ENCODE data around the gene ALPK3. TPM values are rescaled to one million over a fixed set of nuclear protein-coding genes. Genes with fewer than 3 reads are reported as not detected.

Gene ALPK3
- total RNA-seq, 1 donor from 2014 or later: 94.2 TPM

- Mint-ChIP-seq H3K9me3 (ENCODE audit: unreplicated experiment) (no peaks in the 10 kb centered on the region), H3K27ac (ENCODE audit: unreplicated experiment) (no peak overlapping the region), H3K4me3 (ENCODE audit: unreplicated experiment) (no peak overlapping the region), H3K36me3 (ENCODE audit: low read depth, unreplicated experiment) (no peaks in the 10 kb centered on the region), H3K27me3 (ENCODE audit: unreplicated experiment) (peaks cover 4% of the 10 kb centered on the region), H3K4me1 (ENCODE audit: unreplicated experiment) (peaks cover 15% of the 10 kb centered on the region)
- no peak for DNase-seq (ENCODE audit: low spot score)
- no peak for TF ChIP-seq CTCF (IDR thresholded peaks at IDR 0.05; ENCODE audit: unreplicated experiment)
These were observed 90.6 kb downstream of the ALPK3 start for GRCh38 chr15:84907731-84908130.

- H3K4me3 Mint-ChIP-seq (ENCODE audit: unreplicated experiment): no peak overlapping the region
- no peak for TF ChIP-seq CTCF (IDR thresholded peaks at IDR 0.05; ENCODE audit: unreplicated experiment)
- H3K27me3 Mint-ChIP-seq (ENCODE audit: unreplicated experiment): peaks cover 4% of the 10 kb centered on the region
- peaks cover 16% of the 10 kb centered on the region for H3K4me1 Mint-ChIP-seq (ENCODE audit: unreplicated experiment)
- H3K27ac Mint-ChIP-seq (ENCODE audit: unreplicated experiment): no peak overlapping the region
- H3K36me3 Mint-ChIP-seq (ENCODE audit: low read depth, unreplicated experiment): no peaks in the 10 kb centered on the region
- H3K9me3 Mint-ChIP-seq (ENCODE audit: unreplicated experiment): no peaks in the 10 kb centered on the region
- DNase-seq (ENCODE audit: low spot score): no peak
These were observed 91.4 kb downstream of the ALPK3 start for GRCh38 chr15:84908564-84908963.

- Mint-ChIP-seq H3K27me3 (ENCODE audit: unreplicated experiment) (peaks cover 4% of the 10 kb centered on the region), H3K4me1 (ENCODE audit: unreplicated experiment) (peaks cover 16% of the 10 kb centered on the region), H3K36me3 (ENCODE audit: low read depth, unreplicated experiment) (no peaks in the 10 kb centered on the region), H3K9me3 (ENCODE audit: unreplicated experiment) (no peaks in the 10 kb centered on the region), H3K4me3 (ENCODE audit: unreplicated experiment) (no peak overlapping the region), H3K27ac (ENCODE audit: unreplicated experiment) (no peak overlapping the region)
- TF ChIP-seq CTCF (IDR thresholded peaks at IDR 0.05; ENCODE audit: unreplicated experiment): no peak
- DNase-seq (ENCODE audit: low spot score): no peak
These were observed 91.9 kb downstream of the ALPK3 start for GRCh38 chr15:84909029-84909428.

- no peaks in the 10 kb centered on the region for H3K36me3 Mint-ChIP-seq (ENCODE audit: low read depth, unreplicated experiment)
- TF ChIP-seq CTCF (IDR thresholded peaks at IDR 0.05; ENCODE audit: unreplicated experiment): no peak
- peaks cover 4% of the 10 kb centered on the region for H3K27me3 Mint-ChIP-seq (ENCODE audit: unreplicated experiment)
- DNase-seq (ENCODE audit: low spot score): no peak
- no peak overlapping the region for H3K4me3 Mint-ChIP-seq (ENCODE audit: unreplicated experiment)
- H3K27ac Mint-ChIP-seq (ENCODE audit: unreplicated experiment): no peak overlapping the region
- peaks cover 16% of the 10 kb centered on the region for H3K4me1 Mint-ChIP-seq (ENCODE audit: unreplicated experiment)
- H3K9me3 Mint-ChIP-seq (ENCODE audit: unreplicated experiment): no peaks in the 10 kb centered on the region
These were observed 92.6 kb downstream of the ALPK3 start for GRCh38 chr15:84909782-84910181.

GRCh38 chr15:84910928-84911623 lies 93.9 kb downstream of the ALPK3 start:
- no peak overlapping the region for H3K4me3 Mint-ChIP-seq (ENCODE audit: unreplicated experiment)
- H3K27ac Mint-ChIP-seq (ENCODE audit: unreplicated experiment): no peak overlapping the region
- TF ChIP-seq CTCF (IDR thresholded peaks at IDR 0.05; ENCODE audit: unreplicated experiment): no peak
- H3K36me3 Mint-ChIP-seq (ENCODE audit: low read depth, unreplicated experiment): no peaks in the 10 kb centered on the region
- no peaks in the 10 kb centered on the region for H3K9me3 Mint-ChIP-seq (ENCODE audit: unreplicated experiment)
- peaks cover 19% of the 10 kb centered on the region for H3K4me1 Mint-ChIP-seq (ENCODE audit: unreplicated experiment)
- no peak for DNase-seq (ENCODE audit: low spot score)
- H3K27me3 Mint-ChIP-seq (ENCODE audit: unreplicated experiment): peaks cover 2% of the 10 kb centered on the region

Measured in endothelial cell (in vitro differentiated cells).